Measurements from ENCODE around the gene CTNNBIP1. TPM values are rescaled to one million over a fixed set of nuclear protein-coding genes. Genes with fewer than 3 reads are reported as not detected.

CTNNBIP1 gene
- polyA plus RNA-seq, 1 experiment: 28.3 TPM

GRCh38 chr1:9872430-9873165 lies 37.5 kb downstream of the CTNNBIP1 start:
- DNase-seq (ENCODE audit: low read depth, low spot score): peak; percentile 18
- Histone ChIP-seq H3K9me3 (ENCODE audit: control insufficient read depth, insufficient read depth, low read length) (no peaks in the 10 kb centered on the region), H3K4me3 (ENCODE audit: low read depth, low read length) (no peak overlapping the region), H3K27ac (ENCODE audit: low read depth, low read length) (no peak overlapping the region), H3K27me3 (ENCODE audit: control insufficient read depth, insufficient read depth, low read length) (no peaks in the 10 kb centered on the region)
- CTCF ChIA-PET: interaction anchor here (0.7 to 6.0 kb wide), 7 partner anchors 9 to 280 kb away, joined by 3 to 73 read pairs (median 4); partner anchors contain the start of genes LZIC and NMNAT1
- POLR2A ChIA-PET: interaction anchor here (1.1 to 1.8 kb wide), 3 partner anchors 9 to 71 kb away, joined by 3 to 11 read pairs (median 8); partner anchors contain the start of genes LZIC and NMNAT1
- TF ChIP-seq CTCF (IDR thresholded peaks at IDR 0.05; ENCODE audit: low read depth, low read length): no peak

DNA sequence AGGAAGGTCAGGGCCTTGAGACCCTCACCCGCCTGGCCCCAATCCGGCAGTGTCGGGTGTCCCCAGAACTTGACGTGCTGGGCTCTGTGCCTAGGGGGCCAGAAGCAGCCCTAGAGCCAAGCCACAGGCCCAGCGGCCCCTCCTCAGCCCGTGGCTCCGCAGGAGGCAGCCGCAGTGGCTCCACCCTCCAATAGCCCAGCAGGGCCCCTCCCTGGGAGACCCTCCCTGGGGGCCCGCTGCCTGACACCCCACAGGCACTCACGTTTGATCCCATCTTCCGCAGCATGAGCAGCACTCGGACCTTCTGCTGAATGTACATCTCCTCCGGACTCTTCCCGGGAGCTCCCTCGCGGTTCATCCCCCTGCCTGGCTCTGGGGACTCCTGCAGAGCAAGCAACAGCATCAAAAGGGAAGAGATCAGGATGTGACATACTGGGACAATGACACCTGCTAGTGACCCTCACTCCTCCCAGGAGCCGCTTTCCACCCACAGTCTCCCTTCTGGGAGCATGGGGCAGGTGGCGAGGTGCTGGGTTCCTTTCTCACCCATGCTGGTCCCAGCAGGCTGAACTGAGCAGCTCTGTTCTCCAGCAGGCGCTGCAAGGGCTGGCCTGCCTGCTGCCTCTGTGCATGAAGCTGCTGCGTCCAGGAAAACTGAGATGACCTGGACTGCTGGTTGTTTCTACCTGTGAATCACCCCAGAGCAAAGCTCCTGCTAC lies 38.2 kb downstream of the CTNNBIP1 start:
- ChIA-PET CTCF (interaction anchor here (0.6 to 6.0 kb wide), 4 partner anchors 71 to 245 kb away, joined by 3 to 73 read pairs (median 10); partner anchors contain the start of genes LZIC and NMNAT1), POLR2A (interaction anchor here (1.1 to 1.8 kb wide), 3 partner anchors 9 to 71 kb away, joined by 3 to 11 read pairs (median 8); partner anchors contain the start of genes LZIC and NMNAT1)
- Histone ChIP-seq H3K27ac (ENCODE audit: low read depth, low read length) (no peak overlapping the region), H3K27me3 (ENCODE audit: control insufficient read depth, insufficient read depth, low read length) (no peaks in the 10 kb centered on the region), H3K9me3 (ENCODE audit: control insufficient read depth, insufficient read depth, low read length) (no peaks in the 10 kb centered on the region), H3K4me3 (ENCODE audit: low read depth, low read length) (no peak overlapping the region)
- TF ChIP-seq CTCF (IDR thresholded peaks at IDR 0.05; ENCODE audit: low read depth, low read length): no peak
- DNase-seq (ENCODE audit: low read depth, low spot score): no peak

DNA sequence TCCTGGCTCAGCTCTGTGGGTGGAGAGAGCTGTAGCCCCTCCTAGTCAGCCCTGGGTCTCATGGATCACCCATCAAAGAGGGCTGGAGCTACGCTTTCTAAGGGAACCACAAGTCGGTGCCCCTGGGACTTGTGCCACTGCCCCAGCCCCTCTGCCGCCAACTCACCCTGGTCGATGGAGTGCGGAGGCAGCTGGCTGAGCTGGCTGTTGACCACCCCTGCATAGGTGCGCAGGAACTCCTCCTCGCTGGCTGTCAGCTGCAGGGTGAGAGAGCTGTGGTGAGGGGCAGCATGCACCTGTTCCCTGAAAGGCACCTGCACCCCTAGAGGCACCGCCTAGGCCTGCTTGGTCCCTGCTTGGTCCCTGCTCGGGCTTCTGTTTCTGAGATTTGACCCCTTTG lies 39.0 kb downstream of the CTNNBIP1 start:
- Histone ChIP-seq H3K9me3 (ENCODE audit: control insufficient read depth, insufficient read depth, low read length) (no peaks in the 10 kb centered on the region), H3K27ac (ENCODE audit: low read depth, low read length) (no peak overlapping the region), H3K27me3 (ENCODE audit: control insufficient read depth, insufficient read depth, low read length) (no peaks in the 10 kb centered on the region), H3K4me3 (ENCODE audit: low read depth, low read length) (no peak overlapping the region)
- ChIA-PET POLR2A (interaction anchor here (1.0 kb wide), 1 partner anchor 39 kb away, joined by 3 read pairs; the partner anchor contains the start of gene CTNNBIP1), CTCF (interaction anchor here (1.3 kb wide), 1 partner anchor 245 kb away, joined by 7 read pairs; no protein-coding TSS in a partner anchor)
- no peak for DNase-seq (ENCODE audit: low read depth, low spot score)
- TF ChIP-seq CTCF (IDR thresholded peaks at IDR 0.05; ENCODE audit: low read depth, low read length): no peak

DNA sequence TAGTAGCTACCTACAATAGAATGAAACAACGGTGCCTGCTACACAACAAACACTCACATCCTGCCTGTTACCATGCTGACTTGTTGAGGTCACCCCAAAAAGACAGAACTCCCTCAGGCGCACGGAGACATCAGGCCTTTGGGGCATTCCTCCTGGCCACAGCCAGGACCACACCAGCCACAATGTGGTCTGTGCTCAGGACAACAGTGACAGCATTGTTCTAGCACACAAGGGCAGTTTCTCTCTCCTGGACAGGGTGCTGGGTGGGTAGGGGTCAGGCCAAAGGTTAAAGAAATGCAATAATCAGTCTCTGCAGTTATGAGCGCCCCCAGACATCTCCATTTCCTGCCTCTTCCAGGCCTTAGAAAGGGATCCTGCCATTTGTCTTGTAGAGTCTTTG lies 39.5 kb downstream of the CTNNBIP1 start:
- no peak for TF ChIP-seq CTCF (IDR thresholded peaks at IDR 0.05; ENCODE audit: low read depth, low read length)
- H3K27ac ChIP-seq (ENCODE audit: low read depth, low read length): no peak overlapping the region
- POLR2A ChIA-PET: interaction anchor here (1.0 kb wide), 1 partner anchor 40 kb away, joined by 3 read pairs; the partner anchor contains the start of gene CTNNBIP1
- no peak overlapping the region for H3K4me3 ChIP-seq (ENCODE audit: low read depth, low read length)
- no peaks in the 10 kb centered on the region for H3K27me3 ChIP-seq (ENCODE audit: control insufficient read depth, insufficient read depth, low read length)
- DNase-seq (ENCODE audit: low read depth, low spot score): no peak
- no peaks in the 10 kb centered on the region for H3K9me3 ChIP-seq (ENCODE audit: control insufficient read depth, insufficient read depth, low read length)
- CTCF ChIA-PET: interaction anchor here (1.3 kb wide), 1 partner anchor 244 kb away, joined by 7 read pairs; no protein-coding TSS in a partner anchor
